ENCODE results near the gene SEMA4F.

SEMA4F gene

GRCh38 chr2:74730530-74730929 lies 76.5 kb downstream of the SEMA4F start:
- no peak for TF ChIP-seq CTCF (IDR thresholded peaks at IDR 0.05; ENCODE audit: low read depth, low read length)
- DNase-seq (ENCODE audit: extremely low read depth, low read depth) = no peak

All from AG09319 (cell line).